HG03095 (cell line): ENCODE results near the gene SFXN5.
A peak's percentile ranks its signal among the peaks of the same experiment; 100 is the strongest.
"Not testable (repeated sequence)": the region's sequence is repeated elsewhere in the genome, so short reads cannot be mapped to it uniquely, and the experiment has no call there.

Experiments used
- ATAC-seq: cut with Tn5 transposase; IDR thresholded peaks from one replicate; pipeline ENCODE4 v1.9.1; 2021; ENCODE audit warnings: moderate library complexity; ENCODE audit not compliant: unreplicated experiment

The SFXN5 gene

GRCh38 chr2:72914589-72915319, 156.8 kb downstream of the SFXN5 start:
- ATAC-seq, result no peak

GRCh38 chr2:72914206-72914559, 157.3 kb downstream of the SFXN5 start:
- ATAC-seq, result no peak

- no peak for ATAC-seq
These were observed 157.9 kb downstream of the SFXN5 start for GRCh38 chr2:72913486-72914205.

GRCh38 chr2:72911256-72911655, 160.3 kb downstream of the SFXN5 start:
- ATAC-seq, result no peak

GRCh38 chr2:72908741-72909140, 162.8 kb downstream of the SFXN5 start:
- ATAC-seq, result no peak

GRCh38 chr2:72907369-72907768, 164.1 kb downstream of the SFXN5 start:
- ATAC-seq, result not testable (repeated sequence)

- no peak for ATAC-seq
These were observed 170.1 kb downstream of the SFXN5 start for GRCh38 chr2:72901426-72901825.

GRCh38 chr2:72900191-72900825, 171.2 kb downstream of the SFXN5 start:
- no peak for ATAC-seq

- no peak for ATAC-seq
These were observed 173.0 kb downstream of the SFXN5 start for GRCh38 chr2:72898585-72898906.

GRCh38 chr2:72897785-72898584, 173.5 kb downstream of the SFXN5 start:
- ATAC-seq, result no peak

GRCh38 chr2:72896446-72896845, 175.1 kb downstream of the SFXN5 start:
- ATAC-seq, result no peak

GRCh38 chr2:72895759-72896281, 175.7 kb downstream of the SFXN5 start:
- no peak for ATAC-seq

GRCh38 chr2:72895154-72895553, 176.4 kb downstream of the SFXN5 start:
- no peak for ATAC-seq

- no peak for ATAC-seq
These were observed 177.0 kb downstream of the SFXN5 start for GRCh38 chr2:72894514-72894913.

- peak; percentile 51 for ATAC-seq
These were observed 177.8 kb downstream of the SFXN5 start for GRCh38 chr2:72893594-72894319.

- ATAC-seq, result no peak
These were observed 178.9 kb downstream of the SFXN5 start for GRCh38 chr2:72892506-72893173.
